H1 (cell line): ENCODE data around the gene GP1BB. TPM values are rescaled to one million over a fixed set of nuclear protein-coding genes. Genes with fewer than 3 reads are reported as not detected.

Experiments used
- CTCF ChIA-PET: fragments of 300-600 bp; sonication (Branson Sonifier 250); formaldehyde crosslinking; loops from one replicate; lab custom pipeline; 2021; ENCODE audit not compliant: partially characterized antibody; lab: Charles Lee
- POLR2A ChIA-PET: fragments of 300-600 bp; sonication (Branson Sonifier 250); formaldehyde crosslinking; loops from one replicate; lab custom pipeline; 2021; ENCODE audit warnings: inconsistent platforms; ENCODE audit not compliant: partially characterized antibody; lab: Charles Lee
- DNase-seq, 2 experiments: peaks; one replicate each; pipeline versions ENCODE4 v3.0.0 to v3.0.0-alpha.2; 2010 to 2022; ENCODE audit warnings: low spot score in 2 of 2, low read depth in 1 of 2, mixed read lengths in 1 of 2
- FAIRE-seq: peaks from 2 replicates; lab custom pipeline; 2011; peaks lifted over from hg19 to GRCh38; lab: Jason Lieb, UNC
- H2AFZ ChIP-seq: 2 replicates; pipeline ENCODE4 v1.8.1; 2012; ENCODE audit warnings: low read length, inconsistent platforms
- H2AK5ac ChIP-seq: 2 replicates; pipeline ENCODE4 v1.6.1; 2013; ENCODE audit warnings: low read depth, low read length
- H2BK120ac ChIP-seq: replicated peaks from 2 replicates; pipeline ENCODE3; 2013; ENCODE audit warnings: low read depth, low read length, inconsistent platforms
- H2BK12ac ChIP-seq: 2 replicates; pipeline ENCODE4 v1.6.1; 2013; ENCODE audit warnings: low read depth, low read length
- H2BK15ac ChIP-seq: 2 replicates; pipeline ENCODE4 v1.6.1; 2013; ENCODE audit warnings: low read length
- H2BK20ac ChIP-seq: 2 replicates; pipeline ENCODE4 v1.6.1; 2013; ENCODE audit warnings: low read length
- H2BK5ac ChIP-seq: 2 replicates; pipeline ENCODE4 v1.6.1; 2013; ENCODE audit warnings: low read depth, low read length
- H3K14ac ChIP-seq: 2 replicates; pipeline ENCODE4 v1.6.1; 2013; ENCODE audit warnings: inconsistent platforms; ENCODE audit not compliant: insufficient read length
- H3K18ac ChIP-seq: 2 replicates; pipeline ENCODE4 v1.6.1; 2013; ENCODE audit warnings: low read length; ENCODE audit errors: extremely low read depth
- H3K23ac ChIP-seq: 2 replicates; pipeline ENCODE4 v1.6.1; 2013; ENCODE audit warnings: inconsistent platforms; ENCODE audit not compliant: insufficient read length
- H3K23me2 ChIP-seq: 2 replicates; pipeline ENCODE4 v1.6.1; 2013; ENCODE audit warnings: low read depth, low read length
- H3K27ac ChIP-seq: 2 replicates; pipeline ENCODE4 v1.6.1; 2011; ENCODE audit warnings: low read depth, low read length, inconsistent platforms
- H3K27me3 ChIP-seq, 4 experiments: replicated peaks in 1 of 4; 1 replicate in 1 of 4; 2 replicates in 3 of 4; pipeline versions ENCODE4 v1.6.1 to v1.8.1; 2011 to 2013; ENCODE audit warnings: low read length in 3 of 4, mild to moderate bottlenecking in 3 of 4, inconsistent platforms in 2 of 4, mixed read lengths in 2 of 4, moderate library complexity in 1 of 4; ENCODE audit not compliant: control insufficient read depth in 3 of 4, insufficient read depth in 3 of 4; ENCODE audit errors: extremely low read depth in 1 of 4
- H3K36me3 ChIP-seq, 4 experiments: 2 replicates each; pipeline versions ENCODE4 v1.6.1 to v1.8.1; 2011 to 2013; ENCODE audit warnings: mild to moderate bottlenecking in 4 of 4, low read length in 3 of 4, moderate library complexity in 2 of 4, control low read depth in 1 of 4, inconsistent platforms in 1 of 4; ENCODE audit not compliant: insufficient read depth in 4 of 4, control insufficient read depth in 2 of 4
- H3K4ac ChIP-seq: replicated peaks from 2 replicates; pipeline ENCODE3; 2013; ENCODE audit warnings: low read length, low read depth, mixed read lengths, inconsistent platforms; ENCODE audit not compliant: insufficient read length
- H3K4me1 ChIP-seq, 4 experiments: replicated peaks in 1 of 4; 1 replicate in 1 of 4; 2 replicates in 3 of 4; pipeline versions ENCODE4 v1.6.1 to v1.8.1; 2011 to 2013; ENCODE audit warnings: low read length in 3 of 4, inconsistent platforms in 2 of 4, mixed read lengths in 1 of 4; ENCODE audit not compliant: insufficient read depth in 4 of 4, control insufficient read depth in 3 of 4
- H3K4me2 ChIP-seq, 2 experiments: 2 replicates each; pipeline versions ENCODE4 v1.6.1 to v1.8.1; 2011 to 2013; ENCODE audit warnings: low read depth in 2 of 2, low read length in 2 of 2, control low read depth in 1 of 2, inconsistent platforms in 1 of 2, mild to moderate bottlenecking in 1 of 2; ENCODE audit not compliant: insufficient read depth in 1 of 2
- H3K4me3 ChIP-seq, 4 experiments: fragments of 200-600, 300-600 bp in 1 of 4; sonication (generic), shearing (Covaris generic), sonication (Bioruptor Twin) in 1 of 4; 2 replicates each; pipeline versions ENCODE4 v1.5.1 to v1.8.1; 2011 to 2016; ENCODE audit warnings: low read length in 4 of 4, low read depth in 3 of 4, control low read depth in 2 of 4, inconsistent platforms in 2 of 4, mild to moderate bottlenecking in 2 of 4, mixed read lengths in 1 of 4, moderate library complexity in 1 of 4; ENCODE audit not compliant: insufficient read depth in 2 of 4; ENCODE audit errors: extremely low read depth in 1 of 4
- H3K56ac ChIP-seq: replicated peaks from 2 replicates; pipeline ENCODE3; 2013; ENCODE audit warnings: low read depth, mild to moderate bottlenecking, mixed read lengths, low read length, inconsistent platforms; ENCODE audit not compliant: insufficient read length
- H3K79me1 ChIP-seq: 2 replicates; pipeline ENCODE4 v1.6.1; 2013; ENCODE audit warnings: low read depth, low read length, control low read depth
- H3K79me2 ChIP-seq, 2 experiments: 2 replicates each; pipeline versions ENCODE4 v1.6.1 to v1.8.1; 2012 to 2013; ENCODE audit warnings: low read length in 2 of 2, mild to moderate bottlenecking in 2 of 2, inconsistent platforms in 1 of 2; ENCODE audit not compliant: insufficient read depth in 2 of 2, control insufficient read depth in 1 of 2
- H3K9ac ChIP-seq, 4 experiments: replicated peaks in 1 of 4; 1 replicate in 1 of 4; 2 replicates in 3 of 4; pipeline versions ENCODE4 v1.6.1 to v1.8.1; 2011 to 2013; ENCODE audit warnings: low read depth in 3 of 4, low read length in 3 of 4, control low read depth in 2 of 4, mild to moderate bottlenecking in 2 of 4, moderate library complexity in 2 of 4, inconsistent platforms in 1 of 4; ENCODE audit errors: extremely low read depth in 1 of 4
- H3K9me3 ChIP-seq, 2 experiments: 2 replicates each; pipeline versions ENCODE4 v1.6.1 to v1.8.1; 2012 to 2013; ENCODE audit warnings: mild to moderate bottlenecking in 2 of 2, moderate library complexity in 2 of 2, control low read depth in 1 of 2, inconsistent platforms in 1 of 2, low read depth in 1 of 2, low read length in 1 of 2, mixed read lengths in 1 of 2; ENCODE audit not compliant: insufficient read depth in 2 of 2
- H4K20me1 ChIP-seq, 2 experiments: replicated peaks in 1 of 2; 2 replicates each; pipeline versions ENCODE3 to v1.8.1; 2011 to 2013; ENCODE audit warnings: inconsistent platforms in 2 of 2, low read length in 2 of 2, mild to moderate bottlenecking in 1 of 2; ENCODE audit not compliant: insufficient read depth in 2 of 2, control insufficient read depth in 1 of 2
- H4K5ac ChIP-seq: 2 replicates; pipeline ENCODE4 v1.6.1; 2013; ENCODE audit warnings: low read length, low read depth, mixed read lengths, inconsistent platforms; ENCODE audit not compliant: insufficient read length
- H4K8ac ChIP-seq: 2 replicates; pipeline ENCODE4 v1.8.0; 2013; ENCODE audit warnings: mild to moderate bottlenecking, moderate library complexity, low read length, inconsistent platforms; ENCODE audit not compliant: insufficient read depth; ENCODE audit errors: extremely low read depth
- H4K91ac ChIP-seq: replicated peaks from 2 replicates; pipeline ENCODE3; 2013; ENCODE audit warnings: low read length, mixed read lengths, inconsistent platforms; ENCODE audit not compliant: insufficient read length
- ATF3 ChIP-seq: IDR thresholded peaks from 2 replicates; pipeline ENCODE4 v1.6.1; 2011; ENCODE audit warnings: low read depth, mild to moderate bottlenecking, low read length; ENCODE audit not compliant: insufficient read depth
- RNF2 ChIP-seq: fragments of 200-900, 300-1000 bp; sonication (generic); IDR thresholded peaks from 2 replicates; pipeline ENCODE4 v1.7.1; 2016; ENCODE audit warnings: borderline replicate concordance, low read depth, mild to moderate bottlenecking, antibody characterized with exemption, low read length; ENCODE audit not compliant: poor library complexity, severe bottlenecking; ENCODE audit errors: missing control alignments
- SP4 ChIP-seq: IDR thresholded peaks from 2 replicates; pipeline ENCODE4 v1.6.1; 2012; ENCODE audit warnings: low read length, inconsistent platforms
- WGBS, 2 experiments: shearing (Covaris generic) in 1 of 2; methylation state at CpG; one replicate each; pipeline versions ENCODE4 v1.1.6 to v1.1.7; 2013 to 2015; ENCODE audit warnings: low lambda C conversion rate in 2 of 2, mixed read lengths in 2 of 2, inconsistent platforms in 1 of 2, low coverage in 1 of 2, missing lambda C conversion rate in 1 of 2; ENCODE audit not compliant: insufficient replicate concordance in 2 of 2, insufficient coverage in 1 of 2, insufficient read length in 1 of 2; ENCODE audit errors: extremely low coverage in 1 of 2, missing lambda C conversion rate in 1 of 2; 5-methylcytosine and 5-hydroxymethylcytosine counted together
- polyA plus RNA-seq, 7 experiments: library from polyadenylated mRNA; depleted of rRNA in 3 of 7; stranded (reverse) in 5 of 7; unstranded in 2 of 7; fragments of >200 nt in 5 of 7; fragments of 200-250 nt in 2 of 7; gene quantifications; 1 replicate in 5 of 7; 2 replicates in 1 of 7; 4 replicates in 1 of 7; pipeline versions ENCODE4 v1.2.1 to v1.2.3, GENCODE V29; 2011 to 2013; ENCODE audit warnings: missing spikeins in 2 of 7, mixed read lengths in 2 of 7
- total RNA-seq: library from RNA; stranded (reverse); fragmentation: NEBNext Ultra II Directional; extraction: Animal tissue kit (Norgen Biotek cat#: 25700); gene quantifications from 2 replicates; pipeline ENCODE4 v1.2.1, GENCODE V29; 2021

The GP1BB gene
- total and polyA plus RNA-seq, 2 of the 8 experiments (the other 6 are each of a cell fraction or from before 2014, with no cell fraction given), result 0.36 TPM; not detected in 1

- Histone ChIP-seq H3K79me1 (no peaks in the 10 kb centered on the region), H3K14ac (no peak overlapping the region), H3K4me1 (peaks cover 0 to 32% (median 11%) of the 10 kb centered on the region in 4 experiments; a peak in 5 of 7 replicates), H3K9ac (no peak overlapping the region), H3K4me2 (no peak overlapping the region; a peak in 1 of 4 replicates), H3K9me3 (no peaks in the 10 kb centered on the region), H4K91ac (no peak overlapping the region), H3K36me3 (peaks cover 0 to 9% (median 0%) of the 10 kb centered on the region in 4 experiments; a peak in 1 of 8 replicates), H2AFZ (no peak overlapping the region), H3K27me3 (peaks cover 60 to 73% (median 67%) of the 10 kb centered on the region in 4 experiments), H3K23me2 (no peaks in the 10 kb centered on the region; the same call in 1 of the 2 replicates), H2BK20ac (no peak overlapping the region), H3K79me2 (no peaks in the 10 kb centered on the region), H4K5ac (no peak overlapping the region), H2BK5ac (no peak overlapping the region), H2BK12ac (peak overlapping the region; percentile 41; the same call in 1 of the 2 replicates), H3K23ac (no peak overlapping the region), H3K18ac (no peak overlapping the region), H2BK120ac (no peak overlapping the region), H3K56ac (no peak overlapping the region), H3K4ac (no peak overlapping the region), H4K20me1 (peaks cover 18 to 27% of the 10 kb centered on the region in 2 experiments), H3K27ac (no peak overlapping the region), H2AK5ac (no peak overlapping the region), H2BK15ac (no peak overlapping the region), H3K4me3 (no peak overlapping the region), H4K8ac (no peak overlapping the region)
- no peak for FAIRE-seq
- DNase-seq, result no peak
- ChIA-PET POLR2A (interaction anchor here (0.9 to 3.8 kb wide), 3 partner anchors 9 to 30 kb away, joined by 3 to 21 read pairs (median 3); partner anchors contain the start of gene GP1BB), CTCF (interaction anchor here (0.7 to 16.5 kb wide), 21 partner anchors 8 to 156 kb away, joined by 3 to 168 read pairs (median 3); partner anchors contain the start of gene GP1BB)
- 77% methylated on average over 10 of the region's 14 CpGs; no CpG with 5 or more reads in 1 of the 2 experiments for WGBS, 2 experiments
- TF ChIP-seq ATF3, result no peak
- TF ChIP-seq SP4, result no peak
- TF ChIP-seq RNF2, result peak; percentile 3
Measured at GRCh38 chr22:19753996-19754700, 30.8 kb downstream of the GP1BB start.
